ENCODE measurements around the gene ACTR5. TPM values are rescaled to one million over a fixed set of nuclear protein-coding genes. Genes with fewer than 3 reads are reported as not detected.

Gene ACTR5
- total RNA-seq, result 9.8 TPM

DNA sequence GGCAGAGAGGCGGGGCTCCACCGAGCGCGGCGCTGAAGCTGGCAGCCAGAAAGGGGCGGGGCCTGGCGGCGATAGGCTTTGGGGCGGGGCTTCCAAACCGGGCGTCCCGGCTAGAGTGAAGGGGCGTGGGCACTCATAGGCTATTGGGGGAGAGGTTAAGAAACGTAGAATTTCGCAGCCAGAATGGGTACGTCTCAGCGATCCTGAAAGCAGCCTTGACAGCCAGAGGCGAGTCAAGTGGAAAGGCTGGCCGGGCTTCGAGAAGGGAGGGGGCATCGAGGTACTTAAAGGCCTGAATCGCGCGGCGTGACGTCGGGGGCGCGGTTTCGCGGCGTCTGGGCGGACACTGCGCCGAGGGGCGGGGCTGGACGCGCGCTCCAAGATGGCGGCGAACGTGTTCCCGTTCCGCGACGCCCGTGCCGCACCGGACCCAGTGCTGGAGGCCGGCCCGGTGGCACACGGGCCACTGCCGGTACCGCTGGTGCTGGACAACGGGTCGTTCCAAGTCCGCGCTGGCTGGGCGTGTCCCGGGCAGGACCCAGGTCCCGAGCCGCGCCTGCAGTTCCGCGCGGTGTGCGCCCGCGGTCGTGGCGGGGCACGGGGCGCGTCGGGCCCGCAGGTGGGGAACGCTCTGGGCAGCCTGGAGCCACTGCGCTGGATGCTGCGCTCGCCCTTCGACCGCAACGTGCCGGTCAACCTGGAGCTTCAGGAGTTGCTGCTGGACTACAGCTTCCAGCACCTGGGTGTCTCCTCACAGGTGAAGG lies at the start of gene ACTR5:
Gene ACTR5, plus strand, starts transcription at position 364 of the 764 bp plus-strand sequence. Its CDS starts 19 bp downstream, at position 383.
- peaks cover 24% of the 10 kb centered on the region for H3K4me1 ChIP-seq (ENCODE audit: insufficient read depth, low read length)
- H3K9me3 ChIP-seq (ENCODE audit: low read depth, low read length), result no peaks in the 10 kb centered on the region
- peak within 1 kb of the TSS; percentile 80 for H3K4me3 ChIP-seq (ENCODE audit: low read length)
- H3K27me3 ChIP-seq (ENCODE audit: insufficient read depth, low read length), result no peaks in the 10 kb centered on the region

DNA sequence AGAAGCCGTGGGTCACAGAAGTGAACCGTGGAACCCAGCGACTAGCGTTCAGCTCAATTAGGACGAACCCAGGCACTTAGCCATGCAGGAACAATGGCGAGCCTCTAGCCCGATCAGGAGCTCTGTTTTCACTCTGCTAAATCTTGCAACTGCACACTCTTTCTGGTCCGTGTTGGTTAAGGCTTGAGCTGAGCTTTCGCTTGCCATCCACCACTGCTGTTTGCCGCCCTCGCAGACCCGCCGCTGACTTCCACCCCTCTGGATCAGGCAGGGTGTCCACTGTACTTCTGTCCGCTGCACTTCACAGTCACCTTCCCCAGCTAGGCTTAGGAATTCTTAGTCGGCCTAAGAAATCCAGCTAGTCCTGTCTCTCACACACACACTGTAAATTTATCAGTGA lies 49.7 kb upstream of the ACTR5 start:
- no peaks in the 10 kb centered on the region for H3K9me3 ChIP-seq (ENCODE audit: low read depth, low read length)

DNA sequence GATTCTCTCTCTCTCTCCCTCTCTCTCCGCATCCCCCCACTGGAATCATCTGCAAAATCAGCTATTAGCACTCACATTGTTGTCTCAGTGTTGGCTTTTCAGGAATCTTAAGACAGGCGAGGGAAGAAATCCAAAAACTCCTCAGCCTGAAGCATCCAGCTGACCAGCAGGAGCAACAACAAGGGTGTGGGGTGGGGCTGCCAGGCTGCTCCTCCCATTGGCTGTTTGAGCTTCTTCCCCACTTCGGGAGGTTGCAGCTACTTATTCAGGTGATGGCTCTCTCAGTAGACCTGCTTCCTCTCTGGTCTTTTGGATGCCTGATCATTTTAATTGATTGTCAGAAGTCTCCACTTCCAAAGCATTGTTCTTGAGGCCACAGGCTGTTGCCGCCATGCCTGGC lies 48.1 kb upstream of the ACTR5 start:
- H3K4me3 ChIP-seq (ENCODE audit: low read length), result no peak overlapping the region
- H3K9me3 ChIP-seq (ENCODE audit: low read depth, low read length), result no peaks in the 10 kb centered on the region
- H3K4me1 ChIP-seq (ENCODE audit: insufficient read depth, low read length), result no peaks in the 10 kb centered on the region
- no peaks in the 10 kb centered on the region for H3K27me3 ChIP-seq (ENCODE audit: insufficient read depth, low read length)

More for the DNA sequence above, 49.7 kb upstream of the ACTR5 start:
- H3K4me3 ChIP-seq (ENCODE audit: low read length), result no peak overlapping the region
- H3K27me3 ChIP-seq (ENCODE audit: insufficient read depth, low read length), result no peaks in the 10 kb centered on the region
- no peaks in the 10 kb centered on the region for H3K4me1 ChIP-seq (ENCODE audit: insufficient read depth, low read length)

DNA sequence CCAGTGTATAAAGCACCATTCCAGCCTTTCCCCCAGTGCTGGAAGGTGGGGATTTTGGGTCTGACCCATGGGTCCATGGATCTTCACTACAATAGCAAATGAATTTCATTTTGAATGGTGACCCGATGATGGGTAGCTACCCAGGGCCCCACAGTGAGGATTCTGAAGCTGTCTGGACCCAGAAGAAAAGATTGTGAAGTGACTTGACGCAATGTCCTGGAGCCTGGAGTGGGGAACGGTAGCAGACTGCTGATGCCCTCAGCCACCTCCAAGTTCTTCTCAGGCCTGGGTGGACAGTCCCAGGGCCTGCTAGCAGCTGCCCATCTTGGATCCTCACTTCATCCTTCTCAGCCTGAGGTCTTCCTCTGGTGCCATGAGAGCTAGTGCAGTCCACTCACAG lies 47.3 kb upstream of the ACTR5 start:
- no peak overlapping the region for H3K4me3 ChIP-seq (ENCODE audit: low read length)
- no peaks in the 10 kb centered on the region for H3K9me3 ChIP-seq (ENCODE audit: low read depth, low read length)

DNA sequence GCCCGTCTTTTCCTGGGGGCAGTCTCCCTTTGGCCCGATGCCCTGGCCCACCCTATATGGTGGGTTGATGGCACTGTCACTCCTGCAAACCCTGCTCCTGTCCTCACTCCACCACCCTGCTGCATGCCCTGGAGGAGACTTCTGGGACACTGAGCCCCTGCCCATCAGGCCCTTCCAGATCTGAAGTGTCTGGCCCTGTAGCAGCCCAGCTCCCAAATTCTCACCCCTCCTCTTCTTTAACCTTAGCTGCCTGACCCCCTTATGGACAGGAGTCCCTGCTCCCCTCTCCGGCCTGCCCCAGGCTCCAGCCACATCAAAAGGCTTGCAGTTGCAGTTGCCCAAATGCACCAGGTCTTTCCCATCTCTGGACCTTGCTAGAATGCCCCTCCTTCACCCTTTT lies 44.7 kb upstream of the ACTR5 start:
- Histone ChIP-seq H3K4me3 (ENCODE audit: low read length) (no peak overlapping the region), H3K9me3 (ENCODE audit: low read depth, low read length) (no peaks in the 10 kb centered on the region), H3K4me1 (ENCODE audit: insufficient read depth, low read length) (no peaks in the 10 kb centered on the region), H3K27me3 (ENCODE audit: insufficient read depth, low read length) (no peaks in the 10 kb centered on the region)

More for the DNA sequence above, 47.3 kb upstream of the ACTR5 start:
- Histone ChIP-seq H3K4me1 (ENCODE audit: insufficient read depth, low read length) (no peaks in the 10 kb centered on the region), H3K27me3 (ENCODE audit: insufficient read depth, low read length) (no peaks in the 10 kb centered on the region)

DNA sequence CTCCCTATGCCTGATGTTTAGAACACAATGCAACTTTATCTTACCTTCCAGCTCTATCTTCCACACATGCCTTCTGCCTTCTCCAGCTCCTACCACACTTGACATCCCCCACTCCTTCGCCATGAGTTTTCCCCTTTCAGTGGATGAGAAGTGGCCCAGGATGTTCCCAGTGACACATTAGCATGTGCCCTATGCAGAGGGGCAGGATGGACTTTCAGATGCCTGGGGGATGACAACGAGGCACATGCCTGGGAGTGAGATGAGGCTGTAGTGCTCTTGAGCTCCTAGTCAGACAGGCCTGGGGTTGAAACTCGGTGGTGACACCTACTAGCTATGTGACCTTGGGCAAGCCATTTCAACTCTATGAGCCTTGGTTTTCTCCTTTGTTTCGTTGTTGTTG lies 44.1 kb upstream of the ACTR5 start:
- no peak overlapping the region for H3K4me3 ChIP-seq (ENCODE audit: low read length)
- no peaks in the 10 kb centered on the region for H3K27me3 ChIP-seq (ENCODE audit: insufficient read depth, low read length)
- no peaks in the 10 kb centered on the region for H3K4me1 ChIP-seq (ENCODE audit: insufficient read depth, low read length)
- no peaks in the 10 kb centered on the region for H3K9me3 ChIP-seq (ENCODE audit: low read depth, low read length)

DNA sequence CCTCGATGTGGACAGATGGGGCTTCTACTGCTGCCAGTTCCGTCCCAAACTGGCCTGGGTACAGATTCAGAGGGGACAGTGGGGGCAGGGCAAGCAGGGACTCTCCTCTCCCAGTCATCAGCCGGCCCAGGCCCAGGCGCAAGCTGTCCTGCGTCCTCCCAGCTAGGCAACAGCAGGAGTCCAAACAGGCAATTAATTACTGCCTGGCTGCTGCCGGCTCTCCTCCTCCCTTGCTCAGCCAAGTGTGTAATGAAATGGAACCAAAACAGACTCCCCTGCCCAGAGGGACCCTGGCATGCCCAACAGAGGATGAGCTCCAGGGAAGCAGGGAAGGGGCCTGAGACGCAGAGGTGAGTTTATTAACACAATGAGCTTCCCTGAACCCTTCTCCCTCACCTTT lies 41.8 kb upstream of the ACTR5 start:
- H3K27me3 ChIP-seq (ENCODE audit: insufficient read depth, low read length), result no peaks in the 10 kb centered on the region
- H3K4me3 ChIP-seq (ENCODE audit: low read length), result no peak overlapping the region
- H3K9me3 ChIP-seq (ENCODE audit: low read depth, low read length), result no peaks in the 10 kb centered on the region
- no peaks in the 10 kb centered on the region for H3K4me1 ChIP-seq (ENCODE audit: insufficient read depth, low read length)

DNA sequence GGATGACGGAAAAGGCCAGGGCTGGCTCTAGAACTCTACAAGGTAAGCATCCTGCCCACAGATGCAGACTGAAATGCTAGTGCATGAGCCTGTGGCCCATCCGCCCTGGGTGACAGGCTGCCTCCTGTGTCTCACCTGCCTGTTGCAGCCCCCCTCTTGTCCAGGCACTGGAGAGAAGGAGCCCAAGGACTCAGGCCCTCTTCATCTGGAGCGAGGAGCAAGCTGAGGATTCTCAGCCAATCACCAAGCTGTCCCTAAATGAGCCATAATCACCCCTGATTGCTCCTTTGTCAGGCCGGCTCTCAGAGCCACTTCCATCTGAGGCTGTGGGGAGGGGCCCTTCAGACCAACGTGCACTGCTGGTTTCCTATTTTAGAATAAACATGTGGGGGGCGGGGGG lies 34.0 kb upstream of the ACTR5 start:
- H3K4me1 ChIP-seq (ENCODE audit: insufficient read depth, low read length), result no peaks in the 10 kb centered on the region
- peaks cover 15% of the 10 kb centered on the region for H3K27me3 ChIP-seq (ENCODE audit: insufficient read depth, low read length)

DNA sequence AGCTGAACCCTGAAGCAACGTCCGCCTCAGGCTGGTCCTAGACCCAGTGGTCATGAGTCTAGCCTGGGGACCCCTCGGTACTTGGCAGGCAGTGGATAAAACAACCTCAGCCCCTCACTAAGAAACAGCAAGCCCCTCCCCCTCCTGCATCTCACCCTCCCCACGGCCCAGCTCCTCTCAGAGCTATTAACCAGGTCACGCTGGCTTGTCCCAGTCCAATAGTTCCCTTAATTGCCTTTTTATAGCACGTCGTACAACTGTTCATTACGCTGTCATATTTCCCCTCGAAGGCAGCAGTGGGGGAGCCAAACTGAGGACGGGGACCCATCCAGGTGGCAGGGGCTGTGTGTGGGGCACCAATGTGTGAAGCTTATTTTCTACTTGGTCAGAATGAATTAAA lies 32.6 kb upstream of the ACTR5 start:
- H3K27me3 ChIP-seq (ENCODE audit: insufficient read depth, low read length), result peaks cover 29% of the 10 kb centered on the region
- no peaks in the 10 kb centered on the region for H3K4me1 ChIP-seq (ENCODE audit: insufficient read depth, low read length)
- H3K4me3 ChIP-seq (ENCODE audit: low read length), result no peak overlapping the region
- H3K9me3 ChIP-seq (ENCODE audit: low read depth, low read length), result no peaks in the 10 kb centered on the region

More for the DNA sequence above, 34.0 kb upstream of the ACTR5 start:
- H3K9me3 ChIP-seq (ENCODE audit: low read depth, low read length), result no peaks in the 10 kb centered on the region
- H3K4me3 ChIP-seq (ENCODE audit: low read length), result no peak overlapping the region

DNA sequence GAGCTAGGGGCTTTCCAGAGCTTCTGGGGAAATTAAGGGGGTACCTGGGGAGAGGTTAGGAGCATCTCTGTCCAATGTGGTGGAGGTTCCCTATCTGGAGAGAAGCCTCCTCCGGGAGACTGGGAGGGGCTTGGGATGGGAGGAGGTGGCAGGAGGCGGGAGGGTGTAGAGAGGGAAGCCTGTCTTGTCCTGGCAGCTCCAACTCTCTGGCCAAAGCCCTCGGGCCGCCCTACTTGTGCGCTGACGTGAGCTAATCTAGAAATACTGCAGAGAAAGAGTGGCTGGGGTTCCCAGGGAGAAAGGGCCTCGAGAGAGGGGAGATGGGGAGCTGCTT lies 25.6 kb upstream of the ACTR5 start:
- Histone ChIP-seq H3K27me3 (ENCODE audit: insufficient read depth, low read length) (peaks cover 89% of the 10 kb centered on the region), H3K4me1 (ENCODE audit: insufficient read depth, low read length) (peaks cover 19% of the 10 kb centered on the region), H3K4me3 (ENCODE audit: low read length) (no peak overlapping the region), H3K9me3 (ENCODE audit: low read depth, low read length) (no peaks in the 10 kb centered on the region)

DNA sequence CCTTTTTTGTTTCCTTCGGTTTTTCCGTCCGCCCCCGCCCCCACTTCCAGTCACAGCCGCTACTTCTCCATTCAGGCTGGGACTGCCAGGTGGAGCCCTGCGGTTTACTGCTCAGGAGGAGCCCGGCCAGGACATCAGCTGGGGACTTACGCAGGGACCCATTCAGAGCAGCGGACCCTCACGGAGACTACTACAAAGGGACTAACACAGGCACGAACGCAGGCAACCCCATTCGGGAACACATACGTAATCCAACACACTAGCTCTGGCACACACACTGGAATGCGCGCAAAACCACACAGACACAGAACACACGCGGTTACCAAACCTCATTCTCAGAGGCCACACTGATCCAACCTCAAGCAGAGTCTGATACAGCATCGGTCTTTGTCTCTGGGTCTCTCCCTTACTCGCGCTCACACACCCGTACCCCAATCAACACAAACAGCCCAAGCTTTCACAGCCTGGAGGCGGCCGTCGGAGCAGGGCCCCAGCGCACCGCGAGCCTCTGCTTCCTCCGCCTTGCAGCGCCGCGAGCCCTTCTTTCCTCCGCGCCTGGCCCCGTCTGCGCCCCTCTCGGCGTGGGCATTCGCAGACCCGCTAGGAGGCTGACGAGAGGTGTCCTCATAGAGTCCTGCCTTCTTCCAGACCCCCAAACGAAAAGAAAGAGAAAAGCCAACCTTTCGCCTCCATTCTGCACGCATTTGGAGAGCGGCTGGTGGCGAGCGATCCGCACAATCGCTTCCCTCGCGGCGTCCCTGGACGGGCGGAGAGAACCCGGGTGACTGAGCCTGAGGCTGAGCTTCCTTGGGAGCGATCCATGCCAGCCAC lies 25.0 kb upstream of the ACTR5 start:
- H3K4me1 ChIP-seq (ENCODE audit: insufficient read depth, low read length), result peaks cover 19% of the 10 kb centered on the region
- H3K27me3 ChIP-seq (ENCODE audit: insufficient read depth, low read length), result peaks cover 95% of the 10 kb centered on the region
- H3K9me3 ChIP-seq (ENCODE audit: low read depth, low read length), result no peaks in the 10 kb centered on the region
- no peak overlapping the region for H3K4me3 ChIP-seq (ENCODE audit: low read length)

DNA sequence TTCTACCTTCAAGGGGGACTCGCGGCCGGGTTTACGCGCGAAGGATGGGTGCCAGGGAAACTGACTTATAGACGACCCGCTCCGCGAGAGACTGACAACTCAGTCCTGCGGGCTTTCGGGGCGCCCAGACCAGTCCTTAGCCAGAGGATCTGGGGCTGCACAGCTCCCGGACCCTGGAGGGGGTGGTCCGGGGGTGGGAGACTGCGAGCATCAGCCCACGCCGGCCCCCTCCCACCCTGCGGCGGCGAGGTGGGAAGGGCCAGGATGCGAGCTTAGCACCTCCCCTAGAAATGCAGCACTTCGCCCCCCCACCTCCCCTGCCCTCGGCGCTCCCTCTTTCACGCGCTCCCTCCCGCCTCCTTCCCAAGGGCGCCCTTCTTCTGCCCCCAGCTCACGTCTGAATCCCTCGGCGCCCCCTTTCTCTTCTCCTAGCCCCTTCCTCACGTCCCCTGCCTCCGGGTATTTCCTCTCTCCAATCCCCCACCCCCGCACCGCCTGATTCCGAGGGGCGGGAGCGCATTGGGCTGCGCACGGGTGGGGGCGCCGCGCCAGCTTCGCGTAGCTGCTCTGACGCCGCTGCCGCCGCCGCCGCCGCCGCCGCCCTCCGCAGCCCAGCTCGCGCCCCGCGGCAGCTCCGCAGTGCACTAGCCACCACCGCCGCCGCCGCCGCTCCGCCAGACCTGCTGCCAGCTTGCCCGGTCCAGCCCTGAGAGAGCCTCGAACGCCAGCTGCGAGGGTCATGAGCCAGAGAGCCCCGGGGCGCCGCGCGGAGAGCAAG lies 24.2 kb upstream of the ACTR5 start, which contains the start of gene SLC32A1:
Gene SLC32A1, plus strand, starts transcription at position 639 of the 778 bp plus-strand sequence. CDS start 239 bp downstream, outside the sequence.
- peaks cover 96% of the 10 kb centered on the region for H3K27me3 ChIP-seq (ENCODE audit: insufficient read depth, low read length)
- no peaks in the 10 kb centered on the region for H3K9me3 ChIP-seq (ENCODE audit: low read depth, low read length)

DNA sequence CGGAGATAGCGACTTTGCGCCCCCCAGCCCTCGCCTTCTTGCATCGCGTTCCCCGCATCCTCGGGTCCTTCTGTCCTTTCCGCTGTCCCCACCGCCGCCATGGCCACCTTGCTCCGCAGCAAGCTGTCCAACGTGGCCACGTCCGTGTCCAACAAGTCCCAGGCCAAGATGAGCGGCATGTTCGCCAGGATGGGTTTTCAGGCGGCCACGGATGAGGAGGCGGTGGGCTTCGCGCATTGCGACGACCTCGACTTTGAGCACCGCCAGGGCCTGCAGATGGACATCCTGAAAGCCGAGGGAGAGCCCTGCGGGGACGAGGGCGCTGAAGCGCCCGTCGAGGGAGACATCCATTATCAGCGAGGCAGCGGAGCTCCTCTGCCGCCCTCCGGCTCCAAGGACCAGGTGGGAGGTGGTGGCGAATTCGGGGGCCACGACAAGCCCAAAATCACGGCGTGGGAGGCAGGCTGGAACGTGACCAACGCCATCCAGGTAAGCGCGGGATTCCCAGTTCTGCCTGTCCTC lies 23.6 kb upstream of the ACTR5 start:
- peaks cover 26% of the 10 kb centered on the region for H3K4me1 ChIP-seq (ENCODE audit: insufficient read depth, low read length)
- H3K9me3 ChIP-seq (ENCODE audit: low read depth, low read length), result no peaks in the 10 kb centered on the region
- H3K4me3 ChIP-seq (ENCODE audit: low read length), result no peak overlapping the region
- peaks cover 96% of the 10 kb centered on the region for H3K27me3 ChIP-seq (ENCODE audit: insufficient read depth, low read length)

More for the DNA sequence above, 24.2 kb upstream of the ACTR5 start, which contains the start of gene SLC32A1:
- no peak within 1 kb of the TSS for H3K4me3 ChIP-seq (ENCODE audit: low read length)
- peaks cover 23% of the 10 kb centered on the region for H3K4me1 ChIP-seq (ENCODE audit: insufficient read depth, low read length)

DNA sequence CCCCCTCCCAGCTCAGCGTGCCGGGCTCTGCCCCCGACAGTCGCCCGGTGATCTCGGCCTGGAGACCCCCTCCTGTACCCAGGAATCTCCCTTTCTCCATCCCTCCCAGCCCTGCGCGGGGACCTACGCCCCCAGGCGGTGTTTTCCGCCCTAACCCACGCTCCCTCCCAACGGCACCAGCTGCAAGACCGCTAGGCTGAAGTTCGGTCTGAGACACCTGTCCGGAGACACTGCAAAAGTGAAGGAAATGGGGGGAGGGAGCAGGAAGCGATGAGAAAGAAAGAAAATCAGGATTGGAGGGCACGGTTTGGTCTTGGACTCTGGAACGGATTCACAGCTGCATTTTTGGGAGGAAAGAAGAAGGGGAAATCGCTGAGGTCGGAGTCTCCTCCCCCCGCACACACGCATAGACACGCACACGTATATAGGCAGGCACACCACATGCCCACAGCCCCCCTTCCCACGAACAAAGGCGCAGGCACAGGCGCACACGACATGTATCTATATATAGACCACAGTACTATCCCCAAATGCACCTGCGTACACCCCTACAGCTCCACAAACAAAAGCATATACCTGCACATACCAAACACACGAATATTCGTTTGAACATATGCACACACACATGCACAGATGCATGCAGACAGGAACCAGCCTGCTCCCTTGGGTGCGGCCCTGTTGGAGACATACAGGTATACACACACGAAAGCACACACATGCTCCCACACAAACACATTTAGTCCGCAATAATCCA lies 22.9 kb upstream of the ACTR5 start:
- H3K4me3 ChIP-seq (ENCODE audit: low read length), result no peak overlapping the region
- no peaks in the 10 kb centered on the region for H3K9me3 ChIP-seq (ENCODE audit: low read depth, low read length)
- H3K27me3 ChIP-seq (ENCODE audit: insufficient read depth, low read length), result peaks cover 96% of the 10 kb centered on the region
- H3K4me1 ChIP-seq (ENCODE audit: insufficient read depth, low read length), result peaks cover 26% of the 10 kb centered on the region
